ENCODE results near the gene SSX2IP.
A peak's percentile ranks its signal among the peaks of the same experiment; 100 is the strongest.
"Not testable (repeated sequence)": the region's sequence is repeated elsewhere in the genome, so short reads cannot be mapped to it uniquely, and the experiment has no call there.

SSX2IP gene

GRCh38 chr1:84674705-84675104 lies 15.6 kb downstream of the SSX2IP start:
- DNase-seq, result no peak

DNA sequence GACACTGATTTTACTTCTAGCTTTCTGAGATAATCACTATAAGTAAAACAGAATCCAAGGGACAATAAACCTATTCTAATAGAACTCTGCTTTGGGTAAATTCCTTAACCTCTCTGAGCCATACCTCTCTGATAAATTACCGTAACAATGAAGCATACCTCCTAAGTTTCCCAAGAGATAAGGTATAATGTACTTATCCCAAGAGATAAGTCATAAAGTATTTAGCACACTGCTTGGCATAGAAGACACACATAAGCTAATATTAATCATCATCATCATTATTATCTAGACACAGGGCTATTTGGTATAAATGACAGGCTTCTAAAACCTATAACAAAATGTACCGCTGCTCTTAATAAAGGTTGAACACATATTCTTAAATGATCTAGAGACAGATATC lies 16.2 kb downstream of the SSX2IP start:
- DNase-seq, result no peak

GRCh38 chr1:84672080-84672854 lies 18.0 kb downstream of the SSX2IP start:
- no peak for DNase-seq

- DNase-seq, result peak; percentile 68
Measured at GRCh38 chr1:84669831-84670230, 20.4 kb downstream of the SSX2IP start.

- peak; percentile 31 for DNase-seq
Measured at GRCh38 chr1:84668185-84668584, 22.1 kb downstream of the SSX2IP start.

GRCh38 chr1:84665703-84666317 lies 24.5 kb downstream of the SSX2IP start:
- peak; percentile 84 for DNase-seq

- no peak for DNase-seq
Measured at GRCh38 chr1:84653130-84653677, 37.1 kb downstream of the SSX2IP start.

DNA sequence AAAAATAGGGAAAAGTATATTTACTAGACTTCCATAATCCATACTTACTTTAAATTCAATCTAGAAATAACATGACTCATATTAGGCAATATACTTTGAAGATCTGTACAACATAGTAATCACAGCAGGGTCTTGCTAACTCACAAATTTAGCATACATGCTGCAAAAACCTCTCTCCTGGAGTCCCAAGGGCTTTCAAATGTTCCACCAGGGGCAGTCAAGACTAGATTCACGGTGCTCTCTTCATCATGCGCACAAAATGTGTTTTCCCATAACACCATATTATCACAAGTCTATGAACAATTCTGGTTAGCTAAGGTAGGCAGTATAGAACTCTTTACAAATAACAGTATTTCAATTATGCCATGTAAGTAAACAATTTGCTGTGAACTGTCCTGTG lies 45.8 kb downstream of the SSX2IP start:
- no peak for DNase-seq

DNA sequence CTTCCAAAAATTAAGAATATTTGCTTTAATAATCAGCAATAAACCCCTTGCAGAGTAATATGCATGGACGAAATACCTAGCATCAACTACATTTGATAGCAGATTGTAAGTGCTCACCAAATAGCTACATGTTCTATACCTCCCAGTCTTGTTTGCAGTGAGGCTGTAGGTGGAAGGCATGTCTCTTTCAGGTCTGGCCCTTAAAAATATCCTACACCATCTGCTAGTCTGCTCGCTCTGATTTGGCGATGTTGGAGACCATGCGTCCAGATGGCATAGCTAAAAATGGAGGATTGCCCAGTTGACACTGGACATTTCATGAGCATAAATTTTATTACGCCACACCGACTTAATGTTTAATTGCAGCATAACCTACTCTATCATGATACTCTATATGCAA lies 47.1 kb downstream of the SSX2IP start:
- DNase-seq, result no peak

DNA sequence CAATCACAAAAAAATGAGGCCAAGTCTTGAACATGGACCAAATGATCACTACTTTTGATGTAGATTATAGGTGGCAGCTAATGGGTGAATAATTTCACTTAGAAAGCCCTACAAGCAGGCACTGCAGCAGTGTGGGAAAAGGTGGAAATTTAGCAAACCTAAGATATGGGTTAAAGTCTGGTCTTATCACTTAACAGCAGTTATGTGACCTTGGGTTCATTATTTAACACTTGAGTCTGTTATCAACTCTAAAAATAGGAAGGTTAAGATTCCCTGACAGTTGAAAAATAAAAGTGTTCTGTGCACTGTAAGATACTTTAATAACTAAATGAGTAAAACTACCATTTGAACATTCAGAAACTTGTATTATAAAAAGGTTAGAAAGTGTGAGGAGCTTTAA lies 47.5 kb downstream of the SSX2IP start:
- no peak for DNase-seq

GRCh38 chr1:84639731-84640130 lies 50.5 kb downstream of the SSX2IP start:
- not testable (repeated sequence) for DNase-seq

DNA sequence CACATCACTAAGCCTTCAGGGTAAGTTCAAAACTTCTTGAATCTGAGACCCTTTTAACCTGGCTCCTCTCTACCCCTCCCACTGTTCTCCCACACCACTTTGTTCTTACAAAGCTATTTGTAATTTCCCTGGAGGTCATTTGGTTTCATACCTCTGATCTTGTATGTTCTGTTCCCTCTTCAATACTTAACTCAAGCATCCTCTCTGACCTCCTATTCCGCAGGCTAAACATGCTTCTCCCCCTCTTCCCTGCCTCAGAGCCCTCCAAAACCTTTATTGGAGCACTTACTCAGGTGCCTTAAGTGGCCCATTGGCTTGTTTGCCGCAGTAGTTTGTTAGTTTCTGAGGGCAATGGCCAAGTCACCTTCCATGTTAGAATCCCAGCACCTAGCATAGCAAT lies 54.8 kb downstream of the SSX2IP start:
- DNase-seq, result no peak

DNA sequence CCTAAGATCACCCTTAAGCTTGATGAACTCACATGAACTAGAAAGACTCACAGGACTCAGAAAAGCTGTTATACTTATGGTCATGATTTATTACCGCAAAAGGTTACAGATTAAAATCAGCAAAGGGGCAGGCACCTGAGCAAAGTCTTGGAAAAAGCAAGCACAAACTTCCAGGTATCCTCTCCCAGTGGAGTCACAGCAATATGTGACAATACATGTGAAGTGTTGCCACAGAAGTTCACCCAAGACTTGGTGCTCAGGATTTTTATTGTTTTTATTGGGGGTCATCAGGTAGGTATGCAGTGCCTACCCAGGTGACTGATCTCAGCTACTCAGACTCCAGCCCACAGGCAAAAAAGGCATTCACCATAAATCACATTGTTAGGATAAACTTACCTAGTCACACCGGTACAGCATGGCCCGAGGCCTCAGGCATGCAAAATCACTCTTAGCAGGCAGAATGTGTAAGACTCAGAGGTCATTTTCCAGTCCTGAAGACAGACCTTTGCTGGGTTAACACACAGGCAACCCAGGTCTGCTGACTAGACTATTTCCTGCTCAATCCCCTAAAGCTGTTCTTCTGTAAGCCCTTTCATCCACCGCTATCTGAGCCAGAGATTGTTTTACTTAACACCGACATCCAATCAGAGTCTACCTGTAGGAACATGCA lies 55.6 kb downstream of the SSX2IP start:
- no peak for DNase-seq

- peak; percentile 74 for DNase-seq
Measured at GRCh38 chr1:84632673-84633434, 57.4 kb downstream of the SSX2IP start.

DNA sequence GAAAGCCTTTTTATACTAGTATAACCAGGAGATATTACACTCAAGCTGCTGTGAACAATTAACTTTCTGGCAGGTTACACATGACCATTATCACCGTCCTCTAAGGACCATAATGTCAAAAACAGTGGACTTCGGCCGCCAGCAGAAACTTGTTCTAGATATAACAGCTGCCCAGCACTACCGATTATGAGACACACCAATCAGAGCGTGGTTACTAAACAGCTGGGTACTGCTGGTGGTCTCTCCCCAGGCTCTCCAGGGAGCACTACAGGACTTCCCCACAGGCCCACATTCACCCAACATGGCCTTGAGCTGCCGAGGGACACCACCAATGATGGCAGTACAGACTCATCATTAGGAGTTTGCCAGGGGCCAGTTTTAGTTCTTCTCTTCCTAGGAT lies 58.1 kb downstream of the SSX2IP start:
- no peak for DNase-seq

GRCh38 chr1:84624876-84625275 lies 65.4 kb downstream of the SSX2IP start:
- DNase-seq, result no peak

DNA sequence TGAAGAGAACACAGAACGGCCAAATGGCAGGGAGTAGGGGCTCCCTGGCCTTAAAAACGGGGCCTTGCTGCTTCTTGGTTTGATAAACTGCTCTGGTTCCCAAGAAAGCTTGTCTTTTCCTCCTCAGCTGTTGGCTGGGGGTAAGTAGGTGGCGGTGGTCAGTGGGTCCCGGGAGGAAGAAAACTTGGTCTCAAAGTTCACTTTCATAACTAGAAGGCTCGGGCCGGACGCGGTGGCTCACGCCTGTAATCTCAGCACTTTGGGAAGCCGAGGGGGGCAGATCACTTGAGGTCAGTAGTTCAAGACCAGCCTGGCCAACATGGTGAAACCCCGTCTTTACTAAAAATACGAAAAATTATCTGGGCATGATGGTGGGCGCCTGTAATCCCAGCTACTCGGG lies 68.7 kb downstream of the SSX2IP start:
- no peak for DNase-seq

DNA sequence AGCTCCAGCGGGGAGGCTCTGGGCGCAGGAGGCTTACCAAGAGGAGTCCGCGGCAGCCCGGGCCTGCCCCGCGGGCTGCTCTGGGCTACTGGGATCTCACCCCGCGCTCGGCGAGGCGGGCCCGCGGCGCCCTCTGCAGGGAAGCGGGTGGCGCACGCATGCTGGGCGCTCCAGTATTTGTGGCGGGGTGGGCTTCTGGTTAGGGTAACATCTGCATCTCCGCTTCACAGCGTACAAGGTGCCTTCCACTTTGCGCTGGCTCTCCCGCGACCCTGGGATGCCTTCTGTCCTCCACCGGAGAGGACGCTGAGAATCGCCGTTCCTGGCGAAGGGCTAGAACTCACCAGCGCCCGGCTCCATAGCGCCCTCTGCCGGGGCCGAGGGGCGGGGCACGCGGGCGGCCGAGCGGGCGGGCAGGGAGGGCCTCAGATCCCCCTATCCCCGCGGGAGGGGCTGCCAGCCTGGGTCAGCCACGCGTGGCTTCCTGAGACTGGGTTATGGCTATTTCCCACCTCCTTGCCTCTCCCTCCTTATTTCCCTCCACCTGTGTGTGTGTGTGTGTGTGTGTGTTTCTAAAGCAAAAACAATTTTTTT lies 69.4 kb downstream of the SSX2IP start:
- peak; percentile 75 for DNase-seq

GRCh38 chr1:84619383-84620102 lies 70.7 kb downstream of the SSX2IP start:
- peak; percentile 62 for DNase-seq

DNA sequence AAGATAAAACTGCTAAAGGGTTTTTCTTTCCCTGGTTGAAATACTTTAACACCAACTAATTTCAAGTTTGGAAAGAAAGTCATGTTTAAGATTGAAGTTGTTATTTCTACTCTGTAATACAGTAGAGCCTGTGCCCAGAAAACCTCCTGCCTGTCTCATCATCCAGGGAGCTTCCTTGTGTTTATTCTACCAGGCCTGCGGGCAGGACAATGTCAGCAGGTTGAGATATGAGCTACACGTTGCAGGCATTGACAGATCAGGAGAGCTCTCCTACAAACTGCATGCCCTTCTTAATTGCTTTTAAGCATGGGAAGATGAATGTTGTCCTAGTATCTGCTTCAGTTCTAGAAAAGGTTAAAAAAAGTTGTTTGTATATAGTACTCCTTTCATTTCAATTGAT lies 72.9 kb downstream of the SSX2IP start:
- no peak for DNase-seq

- no peak for DNase-seq
Measured at GRCh38 chr1:84615790-84616189, 74.5 kb downstream of the SSX2IP start.

- no peak for DNase-seq
Measured at GRCh38 chr1:84613887-84614286, 76.4 kb downstream of the SSX2IP start.

Data from fibroblast of upper back skin (primary cell).